Measurements from ENCODE around the gene SLC25A45. TPM values are rescaled to one million over a fixed set of nuclear protein-coding genes. Genes with fewer than 3 reads are reported as not detected.

The SLC25A45 gene
- total RNA-seq, 1 donor from 2014 or later = 12.3 TPM

- POLR2A ChIA-PET = interaction anchor here (0.6 to 2.7 kb wide), 14 partner anchors 13 to 302 kb away, joined by 3 to 16 read pairs (median 5); partner anchors contain the start of genes CDC42EP2, NEAT1, POLA2 and TIGD3
- CTCF ChIA-PET = interaction anchor here (0.7 to 10.1 kb wide), 17 partner anchors 8 to 481 kb away, joined by 3 to 110 read pairs (median 7); partner anchors contain the start of gene CDC42EP2
- Mint-ChIP-seq H3K27me3 (no peaks in the 10 kb centered on the region), H3K4me1 (peaks cover 30% of the 10 kb centered on the region), H3K36me3 (ENCODE audit: low read depth) (peaks cover 7% of the 10 kb centered on the region), H3K9me3 (no peaks in the 10 kb centered on the region), H3K4me3 (no peak overlapping the region), H3K27ac (no peak overlapping the region)
- DNase-seq (no peak), ATAC-seq (ENCODE audit: low read depth) (no peak)
- no peak for TF ChIP-seq CTCF (IDR thresholded peaks at IDR 0.05)
- intact Hi-C loops (cut with micrococcal nuclease) = loop anchor here (1.0 to 5.0 kb wide), 6 partner anchors 15 to 318 kb away; partner anchors contain the start of genes ARL2, POLA2 and SYVN1
Measured at GRCh38 chr11:65330544-65330943, 51.9 kb downstream of the SLC25A45 start.

- Mint-ChIP-seq H3K4me1 (peaks cover 24% of the 10 kb centered on the region), H3K27me3 (no peaks in the 10 kb centered on the region), H3K36me3 (ENCODE audit: low read depth) (peaks cover 5% of the 10 kb centered on the region), H3K27ac (peak overlapping the region; percentile 96), H3K9me3 (no peaks in the 10 kb centered on the region), H3K4me3 (peak overlapping the region; percentile 78)
- TF ChIP-seq CTCF (IDR thresholded peaks at IDR 0.05) = no peak
- ChIA-PET POLR2A (interaction anchor here (0.6 to 2.7 kb wide), 28 partner anchors 13 to 464 kb away, joined by 3 to 16 read pairs (median 4); partner anchors contain the start of genes CDC42EP2, FAU, MALAT1 and MRPL49), CTCF (interaction anchor here (0.7 to 10.1 kb wide), 20 partner anchors 9 to 481 kb away, joined by 3 to 110 read pairs (median 4); partner anchors contain the start of genes CDC42EP2 and POLA2)
- peak; percentile 56 for DNase-seq
- intact Hi-C loops (cut with micrococcal nuclease) = loop anchor here (1.0 to 5.0 kb wide), 6 partner anchors 15 to 318 kb away; partner anchors contain the start of genes ARL2, POLA2 and SYVN1
- ATAC-seq (ENCODE audit: low read depth) = peak; percentile 43
Measured at GRCh38 chr11:65329944-65330403, 52.5 kb downstream of the SLC25A45 start.

- no peaks in the 10 kb centered on the region for H3K9me3 Mint-ChIP-seq
- H3K36me3 Mint-ChIP-seq (ENCODE audit: low read depth) = peaks cover 5% of the 10 kb centered on the region
- peak overlapping the region; percentile 96 for H3K27ac Mint-ChIP-seq
- peak overlapping the region; percentile 78 for H3K4me3 Mint-ChIP-seq
- ChIA-PET CTCF (interaction anchor here (0.7 to 10.1 kb wide), 23 partner anchors 8 to 480 kb away, joined by 3 to 110 read pairs (median 4); partner anchors contain the start of genes CDC42EP2 and POLA2), POLR2A (interaction anchor here (0.5 to 2.7 kb wide), 27 partner anchors 12 to 464 kb away, joined by 3 to 16 read pairs (median 4); partner anchors contain the start of genes CDC42EP2, FAU, MALAT1 and MRPL49)
- TF ChIP-seq CTCF (IDR thresholded peaks at IDR 0.05) = no peak
- ATAC-seq (ENCODE audit: low read depth) (peak; percentile 6), DNase-seq (no peak)
- intact Hi-C loops (cut with micrococcal nuclease) = no loop called here
- no peaks in the 10 kb centered on the region for H3K27me3 Mint-ChIP-seq
- peaks cover 19% of the 10 kb centered on the region for H3K4me1 Mint-ChIP-seq
Measured at GRCh38 chr11:65329478-65329877, 53.0 kb downstream of the SLC25A45 start.

GRCh38 chr11:65327021-65327420 is 55.4 kb downstream of the SLC25A45 start:
- POLR2A ChIA-PET = no interaction called here
- CTCF ChIA-PET = interaction anchor here (10.1 kb wide), 1 partner anchor 13 kb away, joined by 110 read pairs; the partner anchor contains the start of gene CDC42EP2
- Mint-ChIP-seq H3K27ac (no peak overlapping the region), H3K36me3 (ENCODE audit: low read depth) (no peaks in the 10 kb centered on the region), H3K4me3 (no peak overlapping the region), H3K9me3 (no peaks in the 10 kb centered on the region), H3K27me3 (no peaks in the 10 kb centered on the region), H3K4me1 (peaks cover 13% of the 10 kb centered on the region)
- TF ChIP-seq CTCF (IDR thresholded peaks at IDR 0.05) = no peak
- DNase-seq (no peak), ATAC-seq (ENCODE audit: low read depth) (no peak)
- intact Hi-C loops (cut with micrococcal nuclease) = no loop called here

GRCh38 chr11:65325435-65325834 is 57.0 kb downstream of the SLC25A45 start:
- H3K27me3 Mint-ChIP-seq = no peaks in the 10 kb centered on the region
- H3K36me3 Mint-ChIP-seq (ENCODE audit: low read depth) = no peaks in the 10 kb centered on the region
- ChIA-PET POLR2A (interaction anchor here (0.5 kb wide), 1 partner anchor 107 kb away, joined by 4 read pairs; no protein-coding TSS in a partner anchor), CTCF (interaction anchor here (10.1 kb wide), 1 partner anchor 11 kb away, joined by 110 read pairs; the partner anchor contains the start of gene CDC42EP2)
- H3K27ac Mint-ChIP-seq = no peak overlapping the region
- DNase-seq (no peak), ATAC-seq (ENCODE audit: low read depth) (no peak)
- peaks cover 13% of the 10 kb centered on the region for H3K4me1 Mint-ChIP-seq
- H3K9me3 Mint-ChIP-seq = no peaks in the 10 kb centered on the region
- intact Hi-C loops (cut with micrococcal nuclease) = no loop called here
- no peak overlapping the region for H3K4me3 Mint-ChIP-seq
- no peak for TF ChIP-seq CTCF (IDR thresholded peaks at IDR 0.05)
